GM23338 (cell line): ENCODE data around the gene RCBTB1.

Experiments used
- CREB1 ChIP-seq: fragments of 250-450 bp; sonication (Bioruptor Pico); IDR thresholded peaks from 2 replicates; pipeline ENCODE4 v1.5.0; 2020; ENCODE audit warnings: low read depth, mild to moderate bottlenecking, moderate library complexity
- EZH2 ChIP-seq: fragments of 200-600 bp; sonication (generic); IDR thresholded peaks from one replicate; pipeline ENCODE4 v1.8.0; 2017; ENCODE audit warnings: antibody characterized with exemption, mild to moderate bottlenecking, low read depth; ENCODE audit not compliant: unreplicated experiment
- POLR2AphosphoS5 ChIP-seq: IDR thresholded peaks from 2 replicates; pipeline ENCODE4 v1.6.1; 2016; ENCODE audit warnings: antibody characterized with exemption, low read depth
- TF ChIP-seq, protein P1 (sequence below), 2 experiments: fragments of 200-600 bp in 1 of 2; sonication (generic) in 1 of 2; conservative IDR thresholded peaks; 2 replicates each; pipeline versions ENCODE4 v1.5.1 to v1.6.1; 2016 to 2017; ENCODE audit warnings: antibody characterized with exemption in 2 of 2, low read depth in 2 of 2, mild to moderate bottlenecking in 2 of 2, moderate library complexity in 1 of 2

DNA sequence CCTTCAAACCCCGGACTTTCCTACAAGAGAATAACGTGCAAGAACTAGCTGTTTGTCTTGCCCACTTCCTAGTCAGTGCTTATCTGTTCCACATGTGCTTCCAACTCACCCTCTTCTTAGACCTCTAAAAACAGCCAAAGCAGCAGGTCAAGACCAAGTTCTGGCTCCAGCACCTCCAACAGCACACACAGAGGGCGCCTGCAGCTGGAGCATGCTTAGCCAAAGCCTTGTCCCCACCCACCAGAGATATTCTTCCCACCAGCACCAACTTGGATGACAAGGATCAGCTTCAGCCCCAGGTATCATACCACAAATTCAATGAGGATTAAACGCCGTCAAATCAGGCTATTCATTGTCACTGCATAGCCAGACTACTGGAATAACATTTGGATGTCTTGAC is 17.9 kb downstream of the RCBTB1 start:
- TF ChIP-seq, protein P1, sequence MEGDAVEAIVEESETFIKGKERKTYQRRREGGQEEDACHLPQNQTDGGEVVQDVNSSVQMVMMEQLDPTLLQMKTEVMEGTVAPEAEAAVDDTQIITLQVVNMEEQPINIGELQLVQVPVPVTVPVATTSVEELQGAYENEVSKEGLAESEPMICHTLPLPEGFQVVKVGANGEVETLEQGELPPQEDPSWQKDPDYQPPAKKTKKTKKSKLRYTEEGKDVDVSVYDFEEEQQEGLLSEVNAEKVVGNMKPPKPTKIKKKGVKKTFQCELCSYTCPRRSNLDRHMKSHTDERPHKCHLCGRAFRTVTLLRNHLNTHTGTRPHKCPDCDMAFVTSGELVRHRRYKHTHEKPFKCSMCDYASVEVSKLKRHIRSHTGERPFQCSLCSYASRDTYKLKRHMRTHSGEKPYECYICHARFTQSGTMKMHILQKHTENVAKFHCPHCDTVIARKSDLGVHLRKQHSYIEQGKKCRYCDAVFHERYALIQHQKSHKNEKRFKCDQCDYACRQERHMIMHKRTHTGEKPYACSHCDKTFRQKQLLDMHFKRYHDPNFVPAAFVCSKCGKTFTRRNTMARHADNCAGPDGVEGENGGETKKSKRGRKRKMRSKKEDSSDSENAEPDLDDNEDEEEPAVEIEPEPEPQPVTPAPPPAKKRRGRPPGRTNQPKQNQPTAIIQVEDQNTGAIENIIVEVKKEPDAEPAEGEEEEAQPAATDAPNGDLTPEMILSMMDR (conservative IDR thresholded peaks at IDR 0.05; ENCODE audit: low read depth in 2 of 2): peak in 1 of 2 experiments; percentile 10; a peak in 1 of 4 replicates
- TF ChIP-seq POLR2AphosphoS5 (no peak), EZH2 (no peak), CREB1 (CRISPR knock-in tag) (no peak)
